ENCODE results near the gene BAIAP2.

The BAIAP2 gene

DNA sequence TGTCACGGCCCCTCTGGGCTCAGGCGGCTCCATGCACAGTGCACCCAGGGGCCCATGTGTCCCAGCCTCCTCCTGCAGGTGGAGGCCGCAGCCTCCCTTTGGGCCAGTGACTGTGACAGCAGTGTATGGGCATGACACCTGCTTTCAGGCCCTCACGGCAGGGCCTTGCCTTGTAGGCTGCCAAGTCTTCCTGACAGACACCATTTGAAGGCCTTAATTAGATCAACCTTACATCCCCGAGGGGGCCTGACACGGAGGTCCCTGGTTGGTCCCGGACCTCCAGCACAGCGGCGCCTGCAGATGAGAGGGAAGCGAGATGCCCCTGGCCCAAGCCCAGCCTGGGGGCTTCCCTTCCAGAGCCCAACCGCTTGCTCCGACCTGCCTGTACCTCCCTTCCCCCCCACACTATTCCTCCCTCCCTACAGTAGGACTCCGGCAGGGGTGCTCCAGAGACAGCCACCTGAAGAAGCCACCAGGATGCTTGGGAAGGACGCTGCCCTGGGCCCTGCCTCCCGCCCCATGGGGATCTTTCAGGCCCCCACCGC, 31.9 kb downstream of the BAIAP2 start:
- DNase-seq (ENCODE audit: low read depth) = no peak
- H3K4me3 ChIP-seq (ENCODE audit: low read depth, low read length) = no peak overlapping the region
- TF ChIP-seq, protein P1, sequence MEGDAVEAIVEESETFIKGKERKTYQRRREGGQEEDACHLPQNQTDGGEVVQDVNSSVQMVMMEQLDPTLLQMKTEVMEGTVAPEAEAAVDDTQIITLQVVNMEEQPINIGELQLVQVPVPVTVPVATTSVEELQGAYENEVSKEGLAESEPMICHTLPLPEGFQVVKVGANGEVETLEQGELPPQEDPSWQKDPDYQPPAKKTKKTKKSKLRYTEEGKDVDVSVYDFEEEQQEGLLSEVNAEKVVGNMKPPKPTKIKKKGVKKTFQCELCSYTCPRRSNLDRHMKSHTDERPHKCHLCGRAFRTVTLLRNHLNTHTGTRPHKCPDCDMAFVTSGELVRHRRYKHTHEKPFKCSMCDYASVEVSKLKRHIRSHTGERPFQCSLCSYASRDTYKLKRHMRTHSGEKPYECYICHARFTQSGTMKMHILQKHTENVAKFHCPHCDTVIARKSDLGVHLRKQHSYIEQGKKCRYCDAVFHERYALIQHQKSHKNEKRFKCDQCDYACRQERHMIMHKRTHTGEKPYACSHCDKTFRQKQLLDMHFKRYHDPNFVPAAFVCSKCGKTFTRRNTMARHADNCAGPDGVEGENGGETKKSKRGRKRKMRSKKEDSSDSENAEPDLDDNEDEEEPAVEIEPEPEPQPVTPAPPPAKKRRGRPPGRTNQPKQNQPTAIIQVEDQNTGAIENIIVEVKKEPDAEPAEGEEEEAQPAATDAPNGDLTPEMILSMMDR (conservative IDR thresholded peaks at IDR 0.05; ENCODE audit: low read depth, low read length) = no peak

DNA sequence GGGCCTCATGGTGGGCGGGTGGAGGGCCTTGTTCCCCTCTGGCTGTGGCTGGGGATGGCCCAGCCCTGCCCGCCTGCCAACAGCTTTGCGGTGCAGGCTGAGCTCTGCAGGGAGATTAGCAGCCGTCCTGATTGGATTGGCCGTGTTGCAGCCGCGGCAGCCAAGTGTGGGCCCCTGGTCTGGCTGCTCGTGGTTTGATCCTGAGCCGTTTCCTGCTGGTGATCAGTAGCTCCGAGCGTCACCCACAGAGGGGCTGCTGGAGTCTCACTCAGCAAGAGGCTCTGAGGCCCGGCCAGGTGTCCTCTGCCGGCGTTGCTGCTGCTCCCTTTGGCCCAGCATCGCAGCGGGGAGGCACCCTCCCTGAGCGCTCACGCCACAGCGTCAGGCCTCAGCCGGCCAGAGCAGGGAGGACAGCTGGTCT, 32.5 kb downstream of the BAIAP2 start:
- no peak overlapping the region for H3K4me3 ChIP-seq (ENCODE audit: low read depth, low read length)
- DNase-seq (ENCODE audit: low read depth) = peak; percentile 47
- TF ChIP-seq, protein P1 (conservative IDR thresholded peaks at IDR 0.05; ENCODE audit: low read depth, low read length) = no peak

DNA sequence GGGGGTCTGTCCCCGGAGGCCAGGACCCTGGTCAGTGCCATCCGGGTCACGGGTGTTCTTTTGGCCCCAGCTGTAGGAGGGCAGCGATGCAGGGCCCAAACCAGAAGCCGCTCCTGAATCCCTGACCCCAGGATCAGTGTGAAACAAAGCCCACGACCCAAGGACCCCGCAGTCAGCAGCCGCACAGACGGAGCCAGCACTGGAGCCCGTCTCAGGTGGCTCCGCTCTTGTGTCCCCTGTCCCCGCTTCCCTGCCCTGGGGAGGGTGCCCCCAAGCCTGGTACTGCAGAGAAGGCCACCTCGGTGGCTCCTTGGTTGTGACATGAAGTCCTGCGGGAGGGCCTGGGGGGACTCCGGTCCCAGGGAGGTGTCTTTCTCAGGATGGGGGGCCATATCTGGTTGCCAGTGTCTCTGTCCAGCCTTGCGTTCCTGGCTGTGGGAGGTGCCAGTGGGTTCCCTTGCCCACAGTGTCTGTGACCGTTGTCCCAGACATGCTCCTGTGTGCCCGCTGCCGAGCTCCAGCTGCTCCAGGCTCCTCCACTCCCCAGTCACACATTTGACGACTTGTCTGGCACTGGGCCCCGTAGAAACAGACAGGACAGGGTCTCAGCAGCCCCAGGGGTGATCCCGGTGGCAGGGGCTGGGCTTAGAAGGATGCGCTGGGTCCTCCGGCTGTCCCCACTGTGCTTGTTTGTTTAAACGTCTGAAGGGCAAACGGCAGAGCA, 33.6 kb downstream of the BAIAP2 start:
- TF ChIP-seq, protein P1 (conservative IDR thresholded peaks at IDR 0.05; ENCODE audit: low read depth, low read length) = no peak
- H3K4me3 ChIP-seq (ENCODE audit: low read depth, low read length) = no peak overlapping the region
- no peak for DNase-seq (ENCODE audit: low read depth)

DNA sequence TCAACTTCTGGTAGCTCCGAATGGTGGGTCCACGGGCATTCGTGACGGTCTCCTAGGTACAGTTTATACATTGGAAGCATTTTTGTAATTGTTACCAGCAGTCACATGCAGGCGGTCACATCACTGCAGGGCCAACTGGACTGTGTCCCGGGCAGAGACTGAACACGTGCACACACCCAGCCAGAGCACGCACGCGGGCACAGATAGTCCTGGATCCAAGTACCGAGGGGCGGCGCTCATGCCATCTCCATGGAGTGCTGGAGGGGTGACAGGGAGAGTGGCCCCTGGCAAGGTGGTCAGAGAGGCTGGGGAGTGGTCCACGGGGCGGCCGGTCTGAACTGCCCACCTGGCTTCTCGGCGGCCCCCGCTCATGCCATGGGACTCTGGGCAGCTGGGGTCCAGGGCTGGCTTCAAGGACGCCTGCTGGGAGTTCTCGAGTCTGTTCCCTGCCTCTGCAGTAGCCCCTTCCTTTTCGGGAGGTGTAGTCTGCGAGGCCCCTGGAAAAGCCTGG, 34.2 kb downstream of the BAIAP2 start:
- TF ChIP-seq, protein P1 (conservative IDR thresholded peaks at IDR 0.05; ENCODE audit: low read depth, low read length) = no peak
- H3K4me3 ChIP-seq (ENCODE audit: low read depth, low read length) = no peak overlapping the region
- DNase-seq (ENCODE audit: low read depth) = no peak

DNA sequence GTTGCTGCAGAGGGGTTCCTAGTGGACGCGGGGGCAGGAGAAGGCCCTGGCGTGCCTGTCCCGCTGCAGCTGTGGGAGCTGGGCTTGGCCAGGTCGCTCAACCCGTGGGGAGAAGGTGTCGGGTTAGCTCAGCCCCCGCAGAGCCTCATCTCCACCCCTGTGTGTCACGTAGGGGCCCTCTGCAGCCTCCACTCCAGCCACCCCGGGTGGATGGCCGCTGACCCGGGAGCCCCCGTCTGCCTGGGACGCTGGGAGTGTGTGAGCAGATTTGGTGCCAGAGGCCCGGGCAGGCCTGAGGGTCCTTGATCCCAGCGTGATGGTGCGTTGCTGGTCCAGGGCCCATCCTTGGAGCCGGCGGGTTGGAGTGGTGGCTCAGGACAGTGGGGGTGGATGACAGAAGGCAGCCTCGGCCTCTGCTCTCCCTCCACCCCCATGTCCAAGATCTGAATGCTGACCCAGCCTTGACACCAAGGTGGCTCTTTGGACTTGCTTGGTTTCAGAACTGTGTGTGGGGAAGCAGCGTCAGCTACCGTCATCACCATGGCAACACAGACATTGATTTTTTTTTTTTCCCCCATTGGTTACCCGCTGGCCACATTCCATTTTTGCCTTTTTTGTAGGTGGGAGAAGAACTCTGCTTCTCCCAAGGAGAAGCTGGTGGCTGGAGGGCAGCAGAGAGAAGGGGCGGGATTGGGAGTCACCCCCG, 35.7 kb downstream of the BAIAP2 start:
- H3K4me3 ChIP-seq (ENCODE audit: low read depth, low read length) = no peak overlapping the region
- TF ChIP-seq, protein P1 (conservative IDR thresholded peaks at IDR 0.05; ENCODE audit: low read depth, low read length) = no peak
- DNase-seq (ENCODE audit: low read depth) = no peak

DNA sequence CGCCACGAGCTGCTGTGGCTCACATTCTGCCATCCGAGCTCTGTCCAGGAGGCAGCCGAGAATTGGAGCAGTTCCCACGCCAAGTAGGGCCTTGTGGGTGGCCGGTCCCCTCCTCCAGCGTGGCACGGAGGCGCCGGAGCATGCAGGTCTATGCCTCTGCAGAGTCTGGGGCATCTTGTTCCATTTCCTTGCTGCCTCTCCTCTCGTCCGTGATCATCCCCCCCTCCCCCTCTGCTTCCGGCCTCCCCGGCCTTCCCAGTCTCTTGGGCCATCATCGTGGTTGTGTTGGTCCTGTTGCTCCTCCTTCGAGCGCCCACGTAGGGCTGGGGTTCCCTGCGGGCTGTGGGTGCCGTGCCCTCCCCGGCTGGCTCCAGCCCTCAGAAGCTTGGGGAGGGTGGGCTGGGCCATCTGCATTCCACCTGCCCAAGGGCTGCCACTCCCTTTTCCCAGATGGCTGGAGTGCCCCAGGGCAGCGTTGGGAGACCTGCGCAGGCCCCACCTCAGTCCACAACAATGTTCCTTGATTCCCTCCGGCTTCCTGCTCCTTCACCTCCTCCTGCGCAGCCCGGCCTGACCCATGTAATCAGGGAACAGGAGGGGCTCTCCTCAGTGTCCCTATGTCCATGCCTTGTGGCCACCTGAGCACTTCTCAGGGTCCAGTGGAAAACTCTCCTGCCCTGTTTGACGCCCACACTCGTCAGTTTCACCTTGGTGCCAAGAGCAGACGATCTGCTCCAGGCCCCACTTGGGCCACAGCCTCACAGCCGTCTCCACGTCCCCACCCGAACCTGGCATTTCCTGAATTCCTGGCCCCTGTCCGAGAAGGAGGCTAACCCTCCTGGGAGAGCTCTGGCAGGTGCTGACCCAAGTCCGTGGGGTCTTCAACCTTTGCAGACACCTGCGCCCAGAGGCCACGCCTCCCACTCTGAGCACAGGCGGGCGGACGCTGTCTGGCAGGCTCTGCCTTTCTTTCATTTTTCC, 37.1 kb downstream of the BAIAP2 start:
- no peak overlapping the region for H3K4me3 ChIP-seq (ENCODE audit: low read depth, low read length)
- no peak for DNase-seq (ENCODE audit: low read depth)
- TF ChIP-seq, protein P1 (conservative IDR thresholded peaks at IDR 0.05; ENCODE audit: low read depth, low read length) = no peak

Data from choroid plexus epithelial cell (primary cell).